Astrocyte (in vitro differentiated cells and primary cell): Measurements from ENCODE around the gene PCSK4. TPM values are rescaled to one million over a fixed set of nuclear protein-coding genes. Genes with fewer than 3 reads are reported as not detected.

Experiments
- DNase-seq: peaks from one replicate; pipeline ENCODE4 v3.0.0-alpha.2; 2010; ENCODE audit warnings: low read depth
- FAIRE-seq: peaks from 2 replicates; lab custom pipeline; 2011; peaks lifted over from hg19 to GRCh38; lab: Jason Lieb, UNC
- H2AFZ ChIP-seq: 2 replicates; pipeline ENCODE4 v1.6.0; 2012; ENCODE audit warnings: low read depth, low read length, inconsistent platforms
- H3K27ac ChIP-seq: 2 replicates; pipeline ENCODE4 v1.5.1; 2011; ENCODE audit warnings: low read depth, low read length, inconsistent platforms
- H3K27me3 ChIP-seq: 2 replicates; pipeline ENCODE4 v1.6.0; 2011; ENCODE audit warnings: low read length, inconsistent platforms; ENCODE audit not compliant: insufficient read depth
- H3K36me3 ChIP-seq: 2 replicates; pipeline ENCODE4 v1.5.1; 2011; ENCODE audit warnings: low read length, inconsistent platforms; ENCODE audit not compliant: insufficient read depth
- H3K4me1 ChIP-seq: 2 replicates; pipeline ENCODE4 v1.5.1; 2011; ENCODE audit warnings: low read length, inconsistent platforms; ENCODE audit not compliant: insufficient read depth
- H3K4me2 ChIP-seq: 2 replicates; pipeline ENCODE4 v1.6.0; 2012; ENCODE audit warnings: low read length, inconsistent platforms
- H3K4me3 ChIP-seq: 2 replicates; pipeline ENCODE4 v1.5.1; 2011; ENCODE audit warnings: low read depth, mild to moderate bottlenecking, low read length, inconsistent platforms; ENCODE audit not compliant: insufficient read depth
- H3K79me2 ChIP-seq: 2 replicates; pipeline ENCODE4 v1.6.0; 2012; ENCODE audit warnings: mild to moderate bottlenecking, low read length, inconsistent platforms; ENCODE audit not compliant: insufficient read depth
- H3K9ac ChIP-seq: 2 replicates; pipeline ENCODE4 v1.6.0; 2012; ENCODE audit warnings: mild to moderate bottlenecking, low read length, inconsistent platforms
- H3K9me3 ChIP-seq: 2 replicates; pipeline ENCODE4 v1.5.1; 2012; ENCODE audit warnings: low read depth, mild to moderate bottlenecking, low read length, inconsistent platforms; ENCODE audit not compliant: insufficient read depth
- H4K20me1 ChIP-seq: 2 replicates; pipeline ENCODE4 v1.6.0; 2012; ENCODE audit warnings: low read length, inconsistent platforms; ENCODE audit not compliant: insufficient read depth
- H3K27ac Mint-ChIP-seq: one replicate; pipeline ENCODE4 v1.8.0; 2021; ENCODE audit warnings: mild to moderate bottlenecking, mixed read lengths; ENCODE audit not compliant: unreplicated experiment
- H3K27me3 Mint-ChIP-seq: one replicate; pipeline ENCODE4 v1.8.0; 2021; ENCODE audit warnings: low read depth, mixed read lengths; ENCODE audit not compliant: unreplicated experiment
- H3K36me3 Mint-ChIP-seq: one replicate; pipeline ENCODE4 v1.8.0; 2021; ENCODE audit warnings: low read depth, mixed read lengths; ENCODE audit not compliant: unreplicated experiment
- H3K4me1 Mint-ChIP-seq: one replicate; pipeline ENCODE4 v1.8.0; 2021; ENCODE audit warnings: low read depth, mixed read lengths; ENCODE audit not compliant: unreplicated experiment
- H3K4me3 Mint-ChIP-seq: one replicate; pipeline ENCODE4 v1.8.0; 2021; ENCODE audit warnings: mild to moderate bottlenecking, moderate library complexity, mixed read lengths; ENCODE audit not compliant: unreplicated experiment
- H3K9me3 Mint-ChIP-seq: one replicate; pipeline ENCODE4 v1.8.0; 2021; ENCODE audit warnings: mild to moderate bottlenecking, mixed read lengths; ENCODE audit not compliant: unreplicated experiment
- CTCF ChIP-seq: IDR thresholded peaks from 2 replicates; pipeline ENCODE4 v1.5.1; 2011; ENCODE audit warnings: low read depth, mild to moderate bottlenecking, inconsistent platforms, low read length, moderate library complexity; ENCODE audit not compliant: insufficient read depth
- EZH2 ChIP-seq: IDR thresholded peaks from 2 replicates; pipeline ENCODE4 v1.6.1; 2012; ENCODE audit warnings: mild to moderate bottlenecking, low read length, inconsistent platforms; ENCODE audit not compliant: insufficient read depth
- total RNA-seq: library from RNA; stranded (reverse); gene quantifications from 2 replicates; pipeline ENCODE4 v1.2.1, GENCODE V29; 2021

PCSK4 gene
- total RNA-seq, 1 donor from 2014 or later, result 2.7 TPM

- no peak for FAIRE-seq
- no peak overlapping the region for H3K4me2 ChIP-seq
Measured at GRCh38 chr19:1534972-1535371, 44.8 kb upstream of the PCSK4 start.

GRCh38 chr19:1533510-1534150, 43.5 kb upstream of the PCSK4 start:
- H3K9me3 ChIP-seq, result peaks cover 2% of the 10 kb centered on the region
- Mint-ChIP-seq H3K27ac (no peak overlapping the region), H3K36me3 (peaks cover 3% of the 10 kb centered on the region), H3K4me3 (peak overlapping the region; percentile 27), H3K4me1 (no peaks in the 10 kb centered on the region), H3K27me3 (peaks cover 14% of the 10 kb centered on the region), H3K9me3 (no peaks in the 10 kb centered on the region)
- no peak overlapping the region for H3K4me3 ChIP-seq
- no peaks in the 10 kb centered on the region for H3K79me2 ChIP-seq
- no peak overlapping the region for H3K27ac ChIP-seq
- DNase-seq (no peak), FAIRE-seq (no peak)
- TF ChIP-seq EZH2 (no peak), CTCF (no peak)
- H3K9ac ChIP-seq, result no peak overlapping the region
- no peak overlapping the region for H3K4me2 ChIP-seq
- H2AFZ ChIP-seq, result no peak overlapping the region
- H3K36me3 ChIP-seq, result no peaks in the 10 kb centered on the region
- no peaks in the 10 kb centered on the region for H4K20me1 ChIP-seq
- H3K4me1 ChIP-seq, result no peaks in the 10 kb centered on the region
- no peaks in the 10 kb centered on the region for H3K27me3 ChIP-seq

More at GRCh38 chr19:1534972-1535371, 44.8 kb upstream of the PCSK4 start:
- Histone ChIP-seq H3K4me3 (no peak overlapping the region), H3K36me3 (no peaks in the 10 kb centered on the region), H3K27ac (no peak overlapping the region), H4K20me1 (no peaks in the 10 kb centered on the region), H2AFZ (no peak overlapping the region), H3K79me2 (no peaks in the 10 kb centered on the region), H3K9ac (no peak overlapping the region), H3K4me1 (no peaks in the 10 kb centered on the region), H3K27me3 (no peaks in the 10 kb centered on the region), H3K9me3 (peaks cover 2% of the 10 kb centered on the region)
- TF ChIP-seq CTCF (no peak), EZH2 (no peak)
- Mint-ChIP-seq H3K27me3 (peaks cover 12% of the 10 kb centered on the region), H3K4me1 (no peaks in the 10 kb centered on the region), H3K36me3 (peaks cover 1% of the 10 kb centered on the region), H3K9me3 (no peaks in the 10 kb centered on the region), H3K27ac (no peak overlapping the region), H3K4me3 (no peak overlapping the region)
- no peak for DNase-seq

GRCh38 chr19:1532003-1532402, 41.9 kb upstream of the PCSK4 start:
- Mint-ChIP-seq H3K36me3 (peaks cover 3% of the 10 kb centered on the region), H3K27me3 (peaks cover 17% of the 10 kb centered on the region), H3K27ac (no peak overlapping the region), H3K4me3 (no peak overlapping the region), H3K9me3 (no peaks in the 10 kb centered on the region), H3K4me1 (no peaks in the 10 kb centered on the region)
- Histone ChIP-seq H3K4me2 (no peak overlapping the region), H3K9me3 (peaks cover 2% of the 10 kb centered on the region), H3K36me3 (no peaks in the 10 kb centered on the region), H3K27ac (no peak overlapping the region), H2AFZ (no peak overlapping the region), H3K27me3 (no peaks in the 10 kb centered on the region), H3K4me3 (no peak overlapping the region), H3K9ac (no peak overlapping the region), H4K20me1 (no peaks in the 10 kb centered on the region), H3K4me1 (no peaks in the 10 kb centered on the region), H3K79me2 (no peaks in the 10 kb centered on the region)
- no peak for DNase-seq
- TF ChIP-seq CTCF (no peak), EZH2 (no peak)
- FAIRE-seq, result no peak
